Bronchial epithelial cell (primary cell): ENCODE data around the gene CARNS1. TPM values are rescaled to one million over a fixed set of nuclear protein-coding genes. Genes with fewer than 3 reads are reported as not detected.

ENCODE experiments used
- DNase-seq: peaks from one replicate; pipeline ENCODE4 v3.0.0-alpha.2; 2010; ENCODE audit warnings: low read depth
- FAIRE-seq: peaks from 2 replicates; lab custom pipeline; 2011; peaks lifted over from hg19 to GRCh38; lab: Jason Lieb, UNC
- H3K27me3 ChIP-seq: 2 replicates; pipeline ENCODE4 v1.5.1; 2011; ENCODE audit warnings: low read length; ENCODE audit not compliant: control insufficient read depth, insufficient read depth
- H3K36me3 ChIP-seq: 2 replicates; pipeline ENCODE4 v1.5.1; 2011; ENCODE audit warnings: low read length; ENCODE audit not compliant: control insufficient read depth, insufficient read depth
- H3K4me3 ChIP-seq: 2 replicates; pipeline ENCODE4 v1.5.1; 2011; ENCODE audit warnings: mild to moderate bottlenecking, low read depth, low read length, control low read depth
- CTCF ChIP-seq: IDR thresholded peaks from 2 replicates; pipeline ENCODE4 v1.5.1; 2011; ENCODE audit warnings: mild to moderate bottlenecking, moderate library complexity, low read length, control low read depth, inconsistent platforms; ENCODE audit not compliant: insufficient read depth, severe bottlenecking
- total RNA-seq: library from RNA; depleted of rRNA; stranded (reverse); fragments of >200 nt; gene quantifications from 2 replicates; pipeline ENCODE4 v1.2.1, GENCODE V29; 2014

CARNS1 gene
- total RNA-seq, 1 donor from 2014 or later = under 0.01 TPM

- no peak for FAIRE-seq
- Histone ChIP-seq H3K4me3 (no peak overlapping the region), H3K36me3 (peaks cover 15% of the 10 kb centered on the region), H3K27me3 (no peaks in the 10 kb centered on the region)
- TF ChIP-seq CTCF = no peak
- DNase-seq = no peak
These were observed 22.0 kb upstream of the CARNS1 start for GRCh38 chr11:67393437-67393836.

GRCh38 chr11:67393990-67394389 lies 21.5 kb upstream of the CARNS1 start:
- H3K27me3 ChIP-seq = no peaks in the 10 kb centered on the region
- peaks cover 19% of the 10 kb centered on the region for H3K36me3 ChIP-seq
- TF ChIP-seq CTCF = no peak
- FAIRE-seq (no peak), DNase-seq (no peak)
- no peak overlapping the region for H3K4me3 ChIP-seq

DNA sequence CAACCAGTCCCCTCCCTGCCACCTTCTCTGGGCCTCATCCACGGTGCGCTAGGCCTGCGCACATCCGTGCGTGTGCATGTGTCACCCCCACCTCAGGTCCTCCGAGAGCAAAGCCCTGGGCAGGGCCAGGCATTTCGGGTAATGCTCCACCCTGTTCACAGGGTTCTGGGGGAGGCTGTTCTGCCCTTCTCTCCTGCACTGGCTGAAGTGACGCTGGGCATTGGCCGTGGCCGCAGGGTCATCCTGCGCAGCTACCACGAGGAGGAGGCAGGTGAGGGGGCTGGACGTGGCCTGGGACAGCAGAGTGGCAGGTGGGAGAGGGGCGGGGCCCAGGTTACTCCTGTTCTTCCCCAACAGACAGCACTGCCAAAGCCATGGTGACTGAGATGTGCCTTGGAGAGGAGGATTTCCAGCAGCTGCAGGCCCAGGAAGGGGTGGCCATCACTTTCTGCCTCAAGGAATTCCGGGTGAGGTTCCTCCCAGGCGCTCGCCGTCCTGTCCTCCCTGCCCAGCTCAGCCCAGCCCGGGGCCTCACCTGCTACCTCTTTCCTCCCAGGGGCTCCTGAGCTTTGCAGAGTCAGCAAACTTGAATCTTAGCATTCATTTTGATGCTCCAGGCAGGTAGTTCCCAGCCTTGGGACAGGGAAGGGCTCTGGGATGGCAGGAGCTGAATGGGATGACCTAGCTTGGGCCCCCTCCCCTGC lies 19.8 kb upstream of the CARNS1 start:
- DNase-seq (no peak), FAIRE-seq (no peak)
- peaks cover 24% of the 10 kb centered on the region for H3K36me3 ChIP-seq
- TF ChIP-seq CTCF = no peak
- H3K27me3 ChIP-seq = no peaks in the 10 kb centered on the region
- H3K4me3 ChIP-seq = no peak overlapping the region

DNA sequence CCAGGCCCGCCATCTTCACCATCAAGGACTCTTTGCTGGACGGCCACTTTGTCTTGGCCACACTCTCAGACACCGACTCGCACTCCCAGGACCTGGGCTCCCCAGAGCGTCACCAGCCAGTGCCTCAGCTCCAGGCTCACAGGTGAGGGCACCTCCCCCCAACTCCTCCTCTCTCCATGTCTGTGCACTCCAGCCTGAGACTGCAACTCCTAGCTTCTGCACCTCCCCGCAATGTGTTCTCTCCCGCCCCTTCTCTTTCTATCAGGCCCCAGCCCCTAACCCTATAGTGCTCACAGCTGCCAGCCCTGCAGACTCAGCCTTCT lies 19.3 kb upstream of the CARNS1 start:
- no peak for TF ChIP-seq CTCF
- no peak for FAIRE-seq
- DNase-seq = no peak
- Histone ChIP-seq H3K36me3 (peaks cover 24% of the 10 kb centered on the region), H3K4me3 (no peak overlapping the region), H3K27me3 (no peaks in the 10 kb centered on the region)

- Histone ChIP-seq H3K36me3 (peaks cover 24% of the 10 kb centered on the region), H3K27me3 (no peaks in the 10 kb centered on the region), H3K4me3 (no peak overlapping the region)
- TF ChIP-seq CTCF = no peak
- FAIRE-seq (no peak), DNase-seq (no peak)
These were observed 18.7 kb upstream of the CARNS1 start for GRCh38 chr11:67396587-67397389.
